ENCODE data around the gene VCL.
"Not testable (repeated sequence)": the region's sequence is repeated elsewhere in the genome, so short reads cannot be mapped to it uniquely, and the experiment has no call there.

VCL gene

GRCh38 chr10:73997787-73998622 is at the start of gene VCL:
VCL (plus strand) TSS chr10:73998116; CDS start chr10:73998208, 92 bp downstream.
- peak; percentile 99 for DNase-seq (ENCODE audit: low spot score)

- DNase-seq (ENCODE audit: low spot score): no peak
Measured at GRCh38 chr10:73948947-73949633, 48.8 kb upstream of the VCL start.

- DNase-seq (ENCODE audit: low spot score): no peak
Measured at GRCh38 chr10:73950155-73950948, 47.6 kb upstream of the VCL start.

GRCh38 chr10:73953665-73954064 is 44.3 kb upstream of the VCL start:
- no peak for DNase-seq (ENCODE audit: low spot score)

DNA sequence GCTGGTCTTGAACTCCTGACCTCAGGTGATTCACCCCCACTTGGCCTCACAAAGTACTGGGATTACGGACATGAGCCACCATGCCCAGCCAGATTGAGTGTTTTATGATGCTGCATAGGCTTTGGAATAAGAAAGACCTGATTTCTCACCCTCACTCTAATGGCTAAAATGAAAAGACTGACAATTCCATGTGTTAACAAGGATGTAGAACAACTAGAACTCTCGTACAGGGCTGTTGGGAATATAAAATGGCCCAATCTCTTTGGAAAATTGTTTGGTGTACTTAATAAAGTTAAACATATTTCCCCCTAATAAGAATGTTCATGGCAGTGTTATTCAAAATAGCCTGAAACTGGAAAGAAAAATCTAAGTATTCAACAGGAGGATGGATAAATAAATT is 43.2 kb upstream of the VCL start:
- DNase-seq (ENCODE audit: low spot score): no peak

GRCh38 chr10:73955719-73956118 is 42.2 kb upstream of the VCL start:
- no peak for DNase-seq (ENCODE audit: low spot score)

DNA sequence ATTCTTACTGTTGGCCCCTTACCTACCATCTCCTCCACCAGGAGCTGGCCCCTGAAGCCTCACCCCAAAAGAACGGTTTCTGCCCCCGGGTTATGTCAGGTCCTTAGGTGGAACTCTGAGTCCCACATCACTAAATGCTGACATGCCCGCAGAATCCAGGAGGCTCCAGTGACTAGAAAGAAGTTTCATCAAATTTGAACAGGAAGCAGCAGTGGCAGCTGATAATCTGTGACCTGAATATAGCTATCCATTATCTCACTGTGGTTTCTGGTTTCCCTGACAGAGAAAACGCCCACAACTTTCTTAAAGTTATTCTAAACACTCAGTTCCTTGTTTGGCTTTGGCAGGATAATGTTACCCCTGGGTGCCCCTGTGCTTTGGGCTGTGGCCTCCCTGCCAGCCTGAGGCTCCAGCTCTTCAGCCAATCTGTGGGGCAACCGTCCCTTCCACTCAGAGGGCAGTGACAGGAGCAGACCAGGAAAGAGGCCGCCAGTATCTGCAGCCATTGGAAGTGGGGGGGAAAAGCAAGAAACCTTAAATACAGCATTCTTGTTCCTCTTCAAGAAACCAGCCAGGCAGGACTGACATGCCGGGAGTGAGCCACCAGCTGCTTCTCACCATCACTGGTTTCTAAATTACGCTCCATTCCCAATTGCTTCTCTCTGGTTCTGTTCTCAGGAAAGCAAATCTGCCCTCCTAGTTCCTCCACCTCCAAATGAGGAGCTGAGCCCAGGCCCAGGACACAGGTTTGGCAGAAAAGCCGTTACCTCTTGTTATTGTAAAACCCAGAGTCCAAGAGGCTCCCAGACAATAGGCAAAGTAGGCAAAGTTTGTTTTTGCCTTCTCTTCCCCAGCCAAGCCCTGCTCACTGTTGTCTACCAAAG is 41.2 kb upstream of the VCL start:
- DNase-seq (ENCODE audit: low spot score): peak; percentile 77

GRCh38 chr10:73959484-73960243 is 38.3 kb upstream of the VCL start:
- peak; percentile 41 for DNase-seq (ENCODE audit: low spot score)

GRCh38 chr10:73962386-73962785 is 35.5 kb upstream of the VCL start:
- no peak for DNase-seq (ENCODE audit: low spot score)

DNA sequence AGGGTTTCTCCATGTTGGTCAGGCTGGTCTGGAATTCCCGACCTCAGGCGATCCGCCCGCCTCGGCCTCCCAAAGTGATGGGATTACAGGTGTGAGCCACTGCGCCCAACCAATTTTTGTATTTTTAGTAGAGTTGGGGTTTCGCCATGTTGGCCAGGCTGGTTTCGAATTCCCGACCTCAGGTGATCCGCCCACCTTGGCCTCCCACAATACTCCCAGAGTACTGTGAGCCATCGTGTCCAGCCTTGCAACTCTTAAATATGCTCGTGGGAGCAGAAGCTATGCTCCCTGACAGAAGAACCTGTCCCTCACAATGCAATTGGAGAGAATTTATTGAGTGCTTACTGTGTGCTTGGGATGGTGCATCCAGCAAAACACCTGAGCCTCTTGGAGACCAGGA is 34.4 kb upstream of the VCL start:
- not testable (repeated sequence) for DNase-seq (ENCODE audit: low spot score)

DNA sequence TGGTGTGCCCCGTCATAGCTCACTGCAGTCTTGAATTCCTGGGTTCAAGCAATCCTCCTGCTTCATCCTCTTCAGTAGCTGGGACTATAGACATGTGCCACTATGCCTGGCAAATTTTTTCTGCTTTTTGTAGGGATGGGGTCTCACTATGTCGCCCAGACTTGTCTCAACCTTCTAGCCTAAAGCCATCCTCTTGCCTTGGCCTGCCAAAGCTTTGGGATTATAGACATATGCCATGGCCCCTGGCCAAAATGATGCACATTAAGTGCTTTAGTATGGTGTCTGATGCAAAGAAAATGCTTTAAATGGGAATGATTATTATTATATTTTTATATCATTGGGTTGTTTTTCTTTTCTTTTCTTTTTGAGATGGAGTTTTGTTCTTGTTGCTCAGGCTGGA is 33.2 kb upstream of the VCL start:
- no peak for DNase-seq (ENCODE audit: low spot score)

- DNase-seq (ENCODE audit: low spot score): peak; percentile 62
Measured at GRCh38 chr10:73965267-73965889, 32.5 kb upstream of the VCL start.

- peak; percentile 100 for DNase-seq (ENCODE audit: low spot score)
Measured at GRCh38 chr10:73965890-73966768, 31.8 kb upstream of the VCL start.

GRCh38 chr10:73967022-73967429 is 30.9 kb upstream of the VCL start:
- no peak for DNase-seq (ENCODE audit: low spot score)

- DNase-seq (ENCODE audit: low spot score): no peak
Measured at GRCh38 chr10:73967544-73967943, 30.4 kb upstream of the VCL start.

DNA sequence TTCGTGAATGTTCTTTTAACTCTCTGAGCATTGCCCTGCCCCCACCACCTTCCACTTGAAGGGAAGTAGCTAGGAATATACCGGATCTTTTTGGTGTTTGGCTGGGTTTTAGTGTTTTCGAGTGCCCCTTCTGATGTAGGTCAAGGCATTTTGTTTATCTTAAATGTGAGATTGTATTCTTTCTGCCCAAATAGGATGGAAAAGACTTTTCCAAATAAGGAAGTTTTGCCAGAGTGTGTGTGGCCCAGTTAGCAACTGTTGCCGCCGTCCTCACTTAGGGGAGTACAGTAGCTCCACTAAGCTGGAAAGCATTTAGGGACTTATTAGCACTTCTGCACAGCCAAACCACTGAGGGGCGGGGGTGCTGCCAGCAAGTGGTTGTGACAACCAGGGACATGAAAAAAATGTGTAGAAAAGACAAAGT is 29.8 kb upstream of the VCL start:
- no peak for DNase-seq (ENCODE audit: low spot score)

DNA sequence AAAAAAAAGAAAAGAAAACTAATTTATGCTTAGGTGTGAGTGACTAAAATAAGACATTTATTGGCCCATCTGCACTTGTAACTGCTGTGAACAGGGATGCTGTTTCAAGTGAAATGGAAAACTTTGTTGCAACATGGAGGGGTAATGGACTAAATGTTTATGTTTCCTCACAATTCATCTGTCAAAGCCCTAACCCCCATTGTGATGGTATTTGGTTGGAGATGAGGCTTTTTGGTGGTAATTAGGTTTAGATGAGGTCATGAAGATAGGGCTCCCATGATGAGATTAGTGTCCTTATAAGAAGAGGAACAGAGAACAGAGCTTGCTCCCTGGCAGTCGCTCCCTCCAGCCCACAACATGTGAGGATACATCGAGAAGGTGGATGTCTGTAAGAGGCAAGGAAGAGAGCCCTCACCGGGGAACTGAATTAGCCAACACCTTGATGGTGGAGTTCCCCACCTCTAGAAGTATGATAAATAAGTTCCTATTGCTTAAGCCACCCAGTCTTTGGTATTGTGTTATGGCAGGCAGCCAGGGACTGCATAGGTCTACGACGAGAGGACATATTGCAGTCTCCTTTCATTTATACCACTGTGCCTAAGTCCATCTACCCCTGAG is 28.6 kb upstream of the VCL start:
- no peak for DNase-seq (ENCODE audit: low spot score)

DNA sequence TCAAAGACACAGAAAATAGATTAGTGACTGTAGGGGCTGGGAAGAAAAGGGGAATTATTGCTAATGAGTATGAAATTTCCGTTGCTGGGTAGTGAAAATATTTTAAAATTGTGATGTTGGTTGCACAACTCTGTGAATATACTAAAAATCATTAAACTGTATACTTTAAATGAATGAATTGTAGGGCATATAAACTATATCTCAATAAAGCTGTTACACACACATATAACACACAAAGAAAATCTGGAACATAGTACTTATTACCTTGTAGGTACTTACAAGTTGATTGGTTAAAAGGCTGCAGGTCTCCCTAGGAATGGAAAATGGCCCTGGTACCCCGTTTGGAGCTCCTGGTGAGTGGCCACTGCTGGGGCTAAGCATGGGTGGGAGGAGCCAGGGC is 27.1 kb upstream of the VCL start:
- no peak for DNase-seq (ENCODE audit: low spot score)
